CD4-positive, alpha-beta T cell (primary cell): ENCODE data around the gene ZNF331. TPM values are rescaled to one million over a fixed set of nuclear protein-coding genes. Genes with fewer than 3 reads are reported as not detected.

ENCODE experiments used
- ATAC-seq: fragments of 200-7000 bp; cut with Tn5 transposase; one replicate; pipeline ENCODE4 v1.10.0; 2022; ENCODE audit warnings: mild to moderate bottlenecking; ENCODE audit not compliant: poor library complexity
- CTCF ChIA-PET: fragments of 350-600 bp; sonication (Branson Sonifier 250); formaldehyde crosslinking; loops from one replicate; lab custom pipeline; 2021; ENCODE audit warnings: antibody characterized with exemption, inconsistent platforms; lab: Charles Lee
- POLR2A ChIA-PET: fragments of 350-600 bp; sonication (Branson Sonifier 250); formaldehyde crosslinking; loops from one replicate; lab custom pipeline; 2021; ENCODE audit warnings: antibody characterized with exemption, inconsistent platforms; lab: Charles Lee
- DNase-seq, 14 experiments: peaks; one replicate each; pipeline ENCODE4 v3.0.0-alpha.2; 2013 to 2020; ENCODE audit warnings: mixed read lengths in 2 of 14
- H3K27ac ChIP-seq, 2 donors: one replicate each; pipeline versions ENCODE4 v1.5.1 to v1.7.0; 2013; ENCODE audit warnings: low read length in 2 of 2, low read depth in 1 of 2, mild to moderate bottlenecking in 1 of 2
- H3K27me3 ChIP-seq, 2 experiments: 1 replicate in 1 of 2; 2 replicates in 1 of 2; pipeline versions ENCODE4 v1.6.1 to v1.7.0; 2013; ENCODE audit warnings: low read length in 2 of 2, control low read depth in 1 of 2, mild to moderate bottlenecking in 1 of 2, moderate library complexity in 1 of 2; ENCODE audit not compliant: insufficient read depth in 2 of 2, control insufficient read depth in 1 of 2
- H3K36me3 ChIP-seq: one replicate; pipeline ENCODE4 v1.6.1; 2013; ENCODE audit warnings: low read length, control low read depth; ENCODE audit not compliant: insufficient read depth
- H3K4me1 ChIP-seq: one replicate; pipeline ENCODE4 v1.6.1; 2013; ENCODE audit warnings: low read length, control low read depth; ENCODE audit not compliant: insufficient read depth
- H3K4me3 ChIP-seq: one replicate; pipeline ENCODE4 v1.5.1; 2013; ENCODE audit warnings: mild to moderate bottlenecking, low read length, moderate library complexity
- H3K9me3 ChIP-seq, 2 experiments: 1 replicate in 1 of 2; 2 replicates in 1 of 2; pipeline versions ENCODE4 v1.6.1 to v1.7.0; 2013; ENCODE audit warnings: low read length in 2 of 2, mild to moderate bottlenecking in 2 of 2, control low read depth in 1 of 2, moderate library complexity in 1 of 2; ENCODE audit not compliant: control insufficient read depth in 1 of 2, insufficient read depth in 1 of 2
- H3K27ac Mint-ChIP-seq: one replicate; pipeline ENCODE4 v1.8.0; 2020; ENCODE audit warnings: mixed read lengths
- H3K27me3 Mint-ChIP-seq: one replicate; pipeline ENCODE4 v1.8.0; 2021; ENCODE audit warnings: mixed read lengths
- H3K36me3 Mint-ChIP-seq: one replicate; pipeline ENCODE4 v1.8.0; 2021; ENCODE audit warnings: low read depth, mixed read lengths
- H3K4me1 Mint-ChIP-seq: one replicate; pipeline ENCODE4 v1.8.0; 2021; ENCODE audit warnings: low read depth, mixed read lengths
- H3K4me3 Mint-ChIP-seq: one replicate; pipeline ENCODE4 v1.8.0; 2020; ENCODE audit warnings: mild to moderate bottlenecking, mixed read lengths
- H3K9me3 Mint-ChIP-seq: one replicate; pipeline ENCODE4 v1.8.0; 2020; ENCODE audit warnings: mixed read lengths
- intact Hi-C, 2 experiments: fragments of 100-400 bp; cut with DNase I in 1 of 2; cut with micrococcal nuclease in 1 of 2; formaldehyde crosslinking; loops; one replicate each; pipeline versions ENCODE4 v1.15.1 to v1.9.0; 2023 to 2025; cut with DNase I, micrococcal nuclease
- total RNA-seq, 174 experiments: library from RNA in 2 of 174; stranded (reverse) in 2 of 174; gene quantifications; one replicate each; pipeline ENCODE4 v1.2.3 and lab custom pipeline; 2021 to 2026
- TF ChIP-seq, protein P1 (sequence below): fragments of 200-600 bp; IDR thresholded peaks from one replicate; pipeline ENCODE4 v1.8.0; 2022; ENCODE audit warnings: antibody characterized with exemption, mild to moderate bottlenecking

ZNF331 gene
- total RNA-seq, 2 experiments from 2014 or later = 428 to 437 TPM

DNA sequence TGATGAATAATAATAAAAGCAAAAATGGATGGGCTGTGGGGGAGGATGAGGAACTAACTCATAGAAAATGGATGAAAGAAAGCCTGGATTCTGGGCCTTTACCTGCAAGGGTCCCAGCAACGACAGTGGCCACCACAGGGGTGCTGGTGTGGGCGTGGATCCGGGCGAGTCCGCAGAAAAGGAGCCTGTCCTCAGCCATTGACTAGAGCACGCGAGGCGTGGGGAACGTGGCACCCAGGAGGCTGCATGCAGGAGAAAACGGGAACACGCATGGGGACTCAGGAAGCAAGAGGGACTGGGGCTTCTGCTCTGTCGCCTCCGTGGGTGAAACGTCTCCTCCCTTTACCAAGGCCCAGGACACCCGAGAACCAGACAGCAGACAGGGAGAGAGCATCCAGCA lies 68.1 kb downstream of the ZNF331 start:
- intact Hi-C loops = no loop called here

DNA sequence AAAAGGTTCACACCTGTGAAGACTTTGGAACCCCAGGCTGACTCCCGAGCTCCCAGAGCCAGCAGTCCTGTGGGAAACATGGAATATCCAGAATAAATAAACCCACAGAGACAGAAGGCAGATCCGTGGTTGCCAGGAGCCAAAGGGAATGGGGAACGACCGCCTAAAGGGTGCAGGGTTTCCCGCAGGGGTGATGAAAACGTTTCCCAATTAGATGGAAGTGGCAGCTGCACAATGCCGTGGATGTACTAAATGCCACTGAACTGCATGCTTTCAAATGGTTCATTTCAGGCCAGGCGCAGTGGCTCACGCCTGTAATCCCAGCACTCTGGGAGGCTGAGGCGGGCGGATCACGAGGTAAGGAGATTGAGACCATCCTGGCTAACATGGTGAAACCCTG lies 70.4 kb downstream of the ZNF331 start:
- H3K4me1 ChIP-seq = no peaks in the 10 kb centered on the region
- Mint-ChIP-seq H3K27ac (no peak overlapping the region), H3K4me1 (no peaks in the 10 kb centered on the region), H3K9me3 (no peaks in the 10 kb centered on the region), H3K27me3 (peaks cover 4% of the 10 kb centered on the region), H3K4me3 (no peak overlapping the region), H3K36me3 (no peaks in the 10 kb centered on the region)
- no peak for DNase-seq
- ChIA-PET POLR2A (no interaction called here), CTCF (no interaction called here)
- intact Hi-C loops = no loop called here
- no peaks in the 10 kb centered on the region for H3K27me3 ChIP-seq
- no peak for ATAC-seq
- H3K36me3 ChIP-seq = no peaks in the 10 kb centered on the region
- H3K4me3 ChIP-seq = no peak overlapping the region
- no peak overlapping the region for H3K27ac ChIP-seq
- H3K9me3 ChIP-seq = peaks cover 0 to 61% of the 10 kb centered on the region in 2 experiments
- TF ChIP-seq, protein P1, sequence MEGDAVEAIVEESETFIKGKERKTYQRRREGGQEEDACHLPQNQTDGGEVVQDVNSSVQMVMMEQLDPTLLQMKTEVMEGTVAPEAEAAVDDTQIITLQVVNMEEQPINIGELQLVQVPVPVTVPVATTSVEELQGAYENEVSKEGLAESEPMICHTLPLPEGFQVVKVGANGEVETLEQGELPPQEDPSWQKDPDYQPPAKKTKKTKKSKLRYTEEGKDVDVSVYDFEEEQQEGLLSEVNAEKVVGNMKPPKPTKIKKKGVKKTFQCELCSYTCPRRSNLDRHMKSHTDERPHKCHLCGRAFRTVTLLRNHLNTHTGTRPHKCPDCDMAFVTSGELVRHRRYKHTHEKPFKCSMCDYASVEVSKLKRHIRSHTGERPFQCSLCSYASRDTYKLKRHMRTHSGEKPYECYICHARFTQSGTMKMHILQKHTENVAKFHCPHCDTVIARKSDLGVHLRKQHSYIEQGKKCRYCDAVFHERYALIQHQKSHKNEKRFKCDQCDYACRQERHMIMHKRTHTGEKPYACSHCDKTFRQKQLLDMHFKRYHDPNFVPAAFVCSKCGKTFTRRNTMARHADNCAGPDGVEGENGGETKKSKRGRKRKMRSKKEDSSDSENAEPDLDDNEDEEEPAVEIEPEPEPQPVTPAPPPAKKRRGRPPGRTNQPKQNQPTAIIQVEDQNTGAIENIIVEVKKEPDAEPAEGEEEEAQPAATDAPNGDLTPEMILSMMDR = no peak

More for the DNA sequence above, 68.1 kb downstream of the ZNF331 start:
- no peak overlapping the region for H3K27ac Mint-ChIP-seq
- no peak overlapping the region for H3K4me3 Mint-ChIP-seq
- ATAC-seq = no peak
- Histone ChIP-seq H3K4me1 (no peaks in the 10 kb centered on the region), H3K9me3 (peaks cover 0 to 56% of the 10 kb centered on the region in 2 experiments), H3K4me3 (no peak overlapping the region), H3K36me3 (no peaks in the 10 kb centered on the region), H3K27ac (no peak overlapping the region), H3K27me3 (no peaks in the 10 kb centered on the region)
- DNase-seq = no peak
- TF ChIP-seq, protein P1 = no peak
- H3K4me1 Mint-ChIP-seq = no peaks in the 10 kb centered on the region
- CTCF ChIA-PET = no interaction called here
- no peaks in the 10 kb centered on the region for H3K9me3 Mint-ChIP-seq
- H3K27me3 Mint-ChIP-seq = peaks cover 4% of the 10 kb centered on the region
- POLR2A ChIA-PET = no interaction called here
- no peaks in the 10 kb centered on the region for H3K36me3 Mint-ChIP-seq

DNA sequence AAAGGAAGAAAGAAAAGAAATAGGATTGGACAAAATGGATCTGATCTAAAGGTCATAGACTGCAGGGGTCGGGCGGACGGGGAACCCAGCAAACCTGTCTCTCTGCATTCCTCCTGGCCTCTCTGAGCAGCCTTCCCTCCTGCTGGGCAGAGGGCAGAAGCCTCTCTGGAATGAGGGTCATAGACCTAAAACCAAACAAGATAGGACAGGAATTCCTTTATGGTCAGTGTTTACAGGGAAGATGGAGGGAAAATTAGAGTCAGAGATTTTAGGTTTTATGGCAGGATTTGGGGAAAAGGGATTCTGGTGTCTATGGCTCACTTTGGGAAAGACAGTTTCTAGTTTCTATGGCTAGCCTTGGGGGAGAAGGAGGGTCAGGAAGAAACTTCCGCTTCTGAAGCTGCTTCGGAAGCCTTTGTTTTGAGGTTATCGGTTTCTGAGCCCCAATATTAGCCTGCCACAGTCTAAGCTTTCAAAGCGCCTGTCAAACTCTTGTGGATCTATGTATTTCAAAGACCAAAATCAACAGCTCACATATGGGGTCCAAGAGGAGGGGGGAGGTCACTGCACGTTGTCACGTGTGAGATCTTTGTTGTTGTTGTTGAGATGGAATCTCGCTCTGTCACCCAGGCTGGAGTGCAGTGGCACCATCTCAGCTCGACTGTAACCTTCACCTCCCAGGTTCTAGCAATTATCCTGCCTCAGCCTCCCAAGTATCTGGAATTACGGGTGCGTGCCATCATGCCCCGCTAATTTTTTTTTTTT lies 75.0 kb downstream of the ZNF331 start:
- CTCF ChIA-PET = no interaction called here
- Mint-ChIP-seq H3K36me3 (no peaks in the 10 kb centered on the region), H3K4me3 (no peak overlapping the region), H3K27me3 (no peaks in the 10 kb centered on the region), H3K9me3 (peaks cover 6% of the 10 kb centered on the region), H3K4me1 (no peaks in the 10 kb centered on the region), H3K27ac (no peak overlapping the region)
- Histone ChIP-seq H3K27me3 (no peaks in the 10 kb centered on the region), H3K4me1 (no peaks in the 10 kb centered on the region), H3K4me3 (no peak overlapping the region), H3K9me3 (peaks cover 0 to 48% of the 10 kb centered on the region in 2 experiments), H3K36me3 (no peaks in the 10 kb centered on the region), H3K27ac (no peak overlapping the region)
- POLR2A ChIA-PET = no interaction called here
- no peak for ATAC-seq
- TF ChIP-seq, protein P1 = no peak
- intact Hi-C loops = no loop called here
- DNase-seq = no peak
